NCI-H2081 (cell line): ENCODE results near the gene RFC4.
"Not testable (repeated sequence)": the region's sequence is repeated elsewhere in the genome, so short reads cannot be mapped to it uniquely, and the experiment has no call there.

Experiments used
- DNase-seq, 2 experiments: peaks; one replicate each; lab custom pipeline; 2025; lab: John Stamatoyannopoulos, UW

Gene RFC4

DNA sequence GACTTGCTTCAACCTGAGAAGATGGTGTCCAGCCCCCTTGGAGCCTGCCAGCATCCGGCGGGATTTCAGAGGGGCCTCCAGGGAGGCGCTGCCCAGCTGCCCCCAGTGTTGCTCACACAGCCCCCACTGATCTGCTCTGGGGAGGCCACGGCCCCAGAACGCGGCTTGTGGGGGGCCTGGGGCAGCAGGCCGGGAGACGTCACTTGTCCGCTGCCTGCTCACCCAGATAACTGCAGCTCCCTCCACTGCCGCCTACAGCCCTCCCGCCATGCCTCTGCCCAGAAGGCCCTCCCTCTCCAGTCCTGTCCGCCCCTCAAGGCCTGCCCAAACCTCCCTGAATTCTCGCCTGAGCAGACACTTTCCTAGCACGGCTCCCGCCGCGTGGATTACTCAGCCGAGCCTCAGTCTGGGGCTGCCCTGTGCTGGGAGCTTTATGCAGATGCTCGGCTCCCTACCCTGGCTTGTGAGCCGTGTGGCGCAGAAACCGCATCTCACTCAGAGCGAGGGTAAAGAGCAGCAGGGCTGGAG, 19.1 kb upstream of the RFC4 start:
- DNase-seq: no peak

GRCh38 chr3:186824430-186825139, 18.3 kb upstream of the RFC4 start:
- peak; percentile 78 to 93 for DNase-seq

GRCh38 chr3:186823386-186823785, 17.1 kb upstream of the RFC4 start:
- DNase-seq: no peak

DNA sequence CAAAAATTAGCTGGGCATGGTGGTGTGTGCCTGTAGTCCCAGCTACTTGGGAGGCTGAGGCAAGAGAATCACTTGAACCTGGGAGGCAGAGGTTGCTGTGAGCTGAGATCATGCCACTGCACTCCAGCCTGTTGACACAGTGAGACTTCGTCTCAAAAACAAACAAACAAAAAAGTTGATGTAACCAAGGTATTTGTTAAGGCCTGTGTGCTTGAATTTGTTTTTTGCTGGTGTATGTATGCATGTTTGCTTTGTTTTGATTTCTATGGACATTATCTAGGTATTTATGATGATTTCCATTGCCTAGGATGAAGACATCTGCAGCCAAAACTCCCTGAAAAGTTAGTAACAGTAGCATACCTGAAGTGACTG, 16.1 kb upstream of the RFC4 start:
- DNase-seq: not testable (repeated sequence)

GRCh38 chr3:186821429-186822387, 15.4 kb upstream of the RFC4 start:
- peak; percentile 60 to 66 for DNase-seq

DNA sequence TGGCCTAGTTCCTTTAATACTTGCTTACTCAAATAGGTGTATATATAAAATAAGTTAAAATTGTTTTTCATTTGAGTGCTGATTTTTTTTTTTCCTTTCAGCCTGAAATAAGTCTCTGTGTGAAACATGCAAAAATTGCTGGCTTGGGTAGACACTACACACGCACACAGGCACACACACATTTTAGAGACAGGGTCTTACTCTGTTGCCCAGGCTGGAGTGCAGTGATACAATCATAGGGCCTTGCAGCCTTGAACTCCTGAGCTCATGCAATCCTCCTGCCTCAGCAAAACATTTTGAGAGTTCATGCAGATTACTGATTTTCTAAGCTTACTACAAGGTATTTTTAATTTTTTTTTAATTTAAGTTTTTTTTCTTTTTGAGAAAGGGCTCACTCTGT, 12.7 kb upstream of the RFC4 start:
- DNase-seq: no peak

DNA sequence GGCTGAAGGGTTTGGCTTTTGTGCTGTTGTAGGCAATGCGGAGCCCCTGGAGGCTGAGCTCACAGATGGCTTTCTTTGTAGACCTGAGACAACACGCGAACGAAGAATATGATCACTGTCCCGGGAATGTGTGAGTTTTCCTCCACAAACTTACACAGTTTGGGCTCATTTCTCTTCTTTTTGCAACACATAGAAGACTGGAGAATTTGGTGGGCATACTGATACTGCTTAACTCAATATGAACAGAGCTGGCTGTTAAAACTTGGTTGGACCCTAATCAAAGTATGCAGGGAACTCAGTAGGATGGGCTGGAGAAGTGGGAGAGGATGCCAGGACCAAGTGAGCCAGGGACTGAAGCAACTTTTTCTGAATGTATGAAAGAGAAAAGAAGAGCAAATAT, 12.2 kb upstream of the RFC4 start:
- DNase-seq: no peak

DNA sequence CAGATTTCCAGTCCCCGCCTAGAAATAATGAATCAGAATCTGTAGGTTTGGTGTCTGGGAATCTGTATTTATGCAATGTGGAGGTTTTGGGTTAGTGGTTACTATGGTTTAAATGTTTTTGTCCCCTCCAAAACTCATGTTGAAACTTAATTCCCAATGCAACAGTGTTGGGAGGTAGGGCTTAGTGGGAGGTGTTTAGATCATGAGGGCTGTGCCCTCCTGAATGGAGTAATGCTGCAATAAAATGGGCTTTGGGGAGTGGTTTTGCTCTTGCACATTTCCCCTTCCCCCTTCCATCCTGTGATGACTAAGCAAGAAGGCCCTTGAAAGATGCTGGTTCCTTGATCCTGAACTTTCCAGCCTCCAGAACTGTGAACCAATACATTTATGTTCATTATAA, 9.2 kb upstream of the RFC4 start:
- no peak for DNase-seq

- no peak for DNase-seq
Measured at GRCh38 chr3:186814100-186814499, 7.8 kb upstream of the RFC4 start.

DNA sequence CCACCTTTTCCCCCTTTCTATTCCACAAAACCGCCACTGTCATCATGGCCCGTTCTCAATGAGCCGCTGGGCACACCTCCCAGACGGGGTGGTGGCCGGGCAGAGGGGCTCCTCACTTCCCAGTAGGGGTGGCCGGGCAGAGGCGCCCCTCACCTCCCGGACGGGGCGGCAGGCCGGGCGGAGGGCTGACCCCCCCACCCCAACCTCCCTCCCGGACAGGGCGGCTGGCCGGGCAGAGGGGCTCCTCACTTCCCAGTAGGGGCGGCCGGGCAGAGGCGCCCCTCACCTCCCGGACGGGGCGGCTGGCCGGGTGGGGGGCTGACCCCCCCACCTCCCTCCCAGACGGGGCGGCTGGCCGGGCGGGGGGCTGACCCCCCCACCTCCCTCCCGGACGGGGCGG, 5.0 kb upstream of the RFC4 start:
- not testable (repeated sequence) for DNase-seq

GRCh38 chr3:186810336-186810996, 4.2 kb upstream of the RFC4 start:
- no peak for DNase-seq

- DNase-seq: no peak
Measured at GRCh38 chr3:186807231-186807630, 949 bp upstream of the RFC4 start.

DNA sequence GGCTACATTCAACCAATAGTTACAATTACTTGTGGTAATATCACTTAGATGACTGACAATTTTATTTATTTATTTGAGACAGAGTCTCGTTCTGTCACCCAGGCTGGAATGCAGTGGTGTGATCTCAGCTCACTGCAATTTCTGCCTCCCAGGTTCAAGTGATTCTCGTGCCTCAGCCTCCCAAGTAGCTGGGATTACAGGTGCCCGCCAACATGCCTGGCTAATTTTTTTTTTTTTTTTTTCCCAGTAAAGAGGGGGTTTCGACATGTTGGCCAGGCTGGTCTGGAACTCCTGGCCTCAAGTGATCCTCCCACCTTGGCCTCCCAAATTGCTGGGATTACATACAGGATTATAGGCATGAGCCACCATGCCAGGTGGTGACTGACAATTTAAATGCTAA, 2.8 kb downstream of the RFC4 start:
- DNase-seq: not testable (repeated sequence)

- DNase-seq: no peak
Measured at GRCh38 chr3:186802701-186803100, 3.6 kb downstream of the RFC4 start.

GRCh38 chr3:186800285-186800684, 6.0 kb downstream of the RFC4 start:
- no peak for DNase-seq

GRCh38 chr3:186798239-186798874, 7.9 kb downstream of the RFC4 start:
- no peak for DNase-seq

DNA sequence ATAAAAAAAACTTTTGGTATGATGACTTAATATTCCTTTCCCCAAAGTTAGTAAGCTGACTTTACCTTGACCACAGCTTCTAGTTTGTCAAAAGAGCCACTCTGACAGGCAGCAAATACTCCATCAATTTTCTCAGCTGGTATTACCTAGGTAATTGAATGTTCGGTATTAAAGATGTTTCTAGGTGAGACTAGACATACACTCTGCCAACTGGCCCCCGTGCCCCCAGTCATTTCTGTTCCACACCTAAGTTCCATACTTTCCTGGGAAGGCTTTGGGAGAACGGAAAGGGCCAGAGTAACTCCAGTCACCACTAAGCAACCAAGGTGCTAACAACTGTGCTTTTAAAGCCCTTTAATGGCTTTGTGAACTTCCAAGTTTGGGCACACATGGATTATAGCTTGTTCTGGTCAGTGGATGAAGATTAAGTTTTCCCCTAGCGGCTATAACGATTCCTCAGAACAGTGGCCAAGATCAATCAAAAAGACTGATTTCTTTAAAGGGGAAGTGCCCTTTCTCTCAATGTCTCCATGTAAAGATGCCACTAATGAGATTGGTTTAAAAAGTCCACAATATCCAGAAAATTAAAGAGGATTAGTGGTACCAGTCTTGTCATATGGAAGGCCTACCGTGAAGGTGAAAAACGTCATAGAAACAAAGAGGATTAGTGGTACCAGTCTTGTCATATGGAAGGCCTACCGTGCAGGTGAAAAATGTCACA, 15.9 kb downstream of the RFC4 start:
- DNase-seq: peak in 1 of 2 experiments; percentile 34

GRCh38 chr3:186789554-186790260, 16.6 kb downstream of the RFC4 start:
- DNase-seq: no peak

DNA sequence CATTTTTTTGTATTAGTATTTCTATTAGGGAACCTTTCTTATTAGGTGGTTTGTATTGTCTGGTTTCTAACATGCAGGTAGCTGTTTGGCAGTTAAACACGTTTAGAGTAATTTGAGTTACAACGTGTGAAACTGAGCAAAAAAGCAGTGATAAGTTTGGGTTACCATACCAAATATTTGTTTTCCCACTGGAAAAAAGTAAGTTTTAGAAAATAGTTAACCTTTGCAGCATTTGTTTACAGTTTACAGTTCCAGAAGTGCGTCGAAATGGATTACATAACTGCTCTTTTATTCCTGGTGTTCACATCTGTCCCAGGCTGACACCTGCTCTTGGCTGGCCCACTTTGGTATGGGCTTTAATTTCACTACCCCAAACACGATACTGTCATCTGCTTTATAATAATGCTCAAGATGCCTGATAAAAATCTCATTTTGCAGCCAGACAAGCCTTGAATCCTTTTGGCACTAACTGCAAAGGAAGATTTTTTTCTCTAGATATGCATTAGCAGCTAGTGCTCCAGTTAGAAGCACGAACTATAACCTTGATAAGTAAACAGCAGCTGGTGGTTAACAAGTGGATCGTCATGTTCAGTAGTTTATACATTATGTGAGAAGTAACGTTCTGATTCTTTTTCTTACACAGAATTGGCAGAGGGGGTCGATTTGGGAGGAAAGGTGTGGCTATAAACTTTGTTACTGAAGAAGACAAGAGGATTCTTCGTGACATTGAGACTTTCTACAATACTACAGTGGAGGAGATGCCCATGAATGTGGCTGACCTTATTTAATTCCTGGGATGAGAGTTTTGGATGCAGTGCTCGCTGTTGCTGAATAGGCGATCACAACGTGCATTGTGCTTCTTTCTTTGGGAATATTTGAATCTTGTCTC, 17.6 kb downstream of the RFC4 start:
- DNase-seq: no peak
